Activated T-helper 1 cell treated with Interleukin-2 at 50 U/mL for 16 hours (primary cell): Measurements from ENCODE around the gene CCDC9.
"Not testable (repeated sequence)": the region's sequence is repeated elsewhere in the genome, so short reads cannot be mapped to it uniquely, and the experiment has no call there.

ENCODE experiments used
- DNase-seq: peaks from one replicate; pipeline ENCODE4 v3.0.0-alpha.2; 2020; ENCODE audit warnings: low read depth

Gene CCDC9

DNA sequence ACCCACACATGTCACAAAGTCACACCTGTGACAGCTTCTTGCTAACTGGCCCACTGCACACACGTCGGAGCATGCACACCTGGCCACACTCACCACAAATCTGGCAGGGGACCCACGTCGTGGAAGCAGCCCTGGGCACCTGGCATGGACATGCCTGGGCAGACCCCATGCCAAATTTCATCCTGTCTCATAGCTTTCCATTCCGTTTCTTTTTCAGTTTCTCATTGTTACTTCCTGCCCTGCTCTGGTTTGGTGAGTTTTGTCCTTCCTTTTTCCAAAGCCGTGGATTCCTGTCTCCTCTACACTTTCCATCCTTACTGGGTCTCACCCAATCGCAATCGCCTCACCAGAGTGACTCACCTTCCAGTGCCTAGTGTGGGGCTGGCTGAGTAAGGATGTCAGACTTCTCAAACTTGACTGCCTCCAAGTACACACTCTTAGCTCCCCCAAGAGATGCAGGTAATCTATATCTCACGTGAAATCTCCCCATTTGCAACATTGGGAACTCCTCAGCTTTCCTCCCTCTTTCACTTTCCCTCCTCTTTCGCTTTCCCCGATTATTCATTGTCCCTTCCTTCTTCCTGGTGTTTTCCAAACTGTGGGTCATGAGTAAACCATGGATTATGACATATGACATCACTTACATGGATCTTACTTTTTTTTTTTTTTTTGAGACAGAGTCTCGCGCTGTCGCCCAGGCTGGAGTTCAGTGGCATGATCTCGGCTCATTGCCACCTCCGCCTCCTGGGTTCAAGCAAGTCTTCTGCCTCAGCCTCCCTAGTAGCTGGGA lies 23.7 kb upstream of the CCDC9 start:
- DNase-seq: no peak

DNA sequence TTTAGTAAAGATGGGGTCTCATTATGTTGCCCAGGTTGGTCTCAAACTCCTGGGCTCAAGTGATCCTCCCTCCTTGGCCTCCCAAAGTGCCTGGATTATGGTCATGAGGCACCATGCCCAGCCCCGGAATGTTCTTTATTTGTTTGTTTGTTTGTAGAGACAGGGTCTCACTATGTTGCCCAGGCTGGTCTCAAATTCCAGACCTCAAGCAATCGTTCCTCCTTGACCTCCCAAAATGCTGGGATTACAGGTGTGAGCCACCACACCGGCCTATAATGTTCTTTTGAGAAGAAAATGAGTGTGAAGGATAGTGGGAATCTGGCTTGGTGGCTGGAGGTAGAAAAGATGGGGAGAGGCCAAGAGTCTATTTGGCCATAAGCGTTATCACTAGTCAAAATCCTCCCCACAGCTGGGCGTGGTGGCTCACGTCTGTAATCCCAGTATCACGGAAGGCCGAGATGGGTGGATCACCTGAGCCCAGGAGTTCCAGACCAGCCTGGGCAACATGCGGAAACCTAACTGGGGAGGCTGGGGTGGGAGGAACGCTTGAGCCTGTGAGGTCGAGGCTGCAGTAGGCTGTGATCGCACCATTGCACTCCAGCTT lies 20.2 kb upstream of the CCDC9 start:
- no peak for DNase-seq

GRCh38 chr19:47239152-47239551 lies 17.2 kb upstream of the CCDC9 start:
- no peak for DNase-seq

- DNase-seq: peak; percentile 53
These were observed 16.6 kb upstream of the CCDC9 start for GRCh38 chr19:47239610-47240296.

DNA sequence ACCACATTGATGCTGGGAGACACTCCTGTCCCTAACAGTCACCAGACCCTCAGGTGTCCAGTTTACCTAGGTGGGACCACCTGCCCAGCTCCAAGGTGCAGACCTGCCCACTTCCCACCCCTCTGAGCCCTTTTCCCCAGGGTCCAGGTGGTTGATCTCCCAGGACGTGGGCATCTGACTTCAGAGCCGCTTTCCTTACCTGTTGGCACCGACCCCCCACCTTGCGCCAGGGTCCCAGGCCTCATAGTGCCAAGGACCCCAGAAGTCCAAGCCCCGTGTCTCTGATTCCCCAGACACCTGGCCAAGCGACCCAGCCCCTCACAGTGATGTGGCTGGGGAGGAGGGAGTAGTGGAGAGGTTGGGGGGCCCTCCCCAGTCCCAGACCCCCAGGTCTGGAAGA lies 15.8 kb upstream of the CCDC9 start:
- no peak for DNase-seq

DNA sequence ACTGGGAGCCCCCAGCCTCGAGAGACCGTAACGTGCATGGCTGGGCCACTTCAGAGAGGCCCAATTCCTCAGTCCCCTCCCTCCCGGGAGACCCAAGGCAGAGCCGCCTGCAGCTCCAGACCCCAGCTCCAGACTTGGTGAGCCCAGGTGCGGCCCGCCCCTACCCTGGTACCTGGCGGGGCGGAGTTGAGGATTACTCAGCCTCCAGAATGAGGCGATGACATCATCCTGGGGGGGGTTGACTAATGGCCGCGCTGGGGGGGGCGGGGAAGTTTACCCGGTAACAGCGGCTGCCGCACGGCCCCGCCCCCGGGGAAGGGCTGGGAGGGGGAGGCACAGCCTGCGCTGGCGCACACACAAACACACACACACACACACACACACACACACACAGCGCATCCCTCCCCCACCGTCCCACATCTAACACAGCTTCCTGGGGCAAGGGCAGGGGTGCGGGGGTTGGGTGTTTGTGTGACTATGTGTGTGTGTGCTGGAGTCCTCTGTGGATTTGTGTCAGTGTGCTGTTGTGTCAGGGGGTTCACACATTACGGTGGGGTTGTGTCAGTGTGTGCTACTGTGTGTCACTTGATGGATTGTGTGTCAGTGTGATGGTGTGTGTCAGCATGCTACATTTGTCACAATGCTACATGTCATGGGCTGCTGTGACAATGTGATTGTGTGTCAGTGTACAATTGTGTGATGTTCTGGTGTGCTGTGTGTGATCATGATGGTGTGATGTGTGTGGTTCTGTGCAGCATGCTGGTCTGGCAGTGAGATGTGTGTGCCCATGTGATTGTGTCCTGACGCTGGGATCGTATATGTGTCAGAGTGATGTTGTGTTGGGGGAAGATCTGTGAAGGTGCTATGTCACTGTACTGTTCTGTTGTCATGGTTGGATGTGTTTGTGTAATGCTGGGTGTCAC lies 15.1 kb upstream of the CCDC9 start:
- peak; percentile 79 for DNase-seq

DNA sequence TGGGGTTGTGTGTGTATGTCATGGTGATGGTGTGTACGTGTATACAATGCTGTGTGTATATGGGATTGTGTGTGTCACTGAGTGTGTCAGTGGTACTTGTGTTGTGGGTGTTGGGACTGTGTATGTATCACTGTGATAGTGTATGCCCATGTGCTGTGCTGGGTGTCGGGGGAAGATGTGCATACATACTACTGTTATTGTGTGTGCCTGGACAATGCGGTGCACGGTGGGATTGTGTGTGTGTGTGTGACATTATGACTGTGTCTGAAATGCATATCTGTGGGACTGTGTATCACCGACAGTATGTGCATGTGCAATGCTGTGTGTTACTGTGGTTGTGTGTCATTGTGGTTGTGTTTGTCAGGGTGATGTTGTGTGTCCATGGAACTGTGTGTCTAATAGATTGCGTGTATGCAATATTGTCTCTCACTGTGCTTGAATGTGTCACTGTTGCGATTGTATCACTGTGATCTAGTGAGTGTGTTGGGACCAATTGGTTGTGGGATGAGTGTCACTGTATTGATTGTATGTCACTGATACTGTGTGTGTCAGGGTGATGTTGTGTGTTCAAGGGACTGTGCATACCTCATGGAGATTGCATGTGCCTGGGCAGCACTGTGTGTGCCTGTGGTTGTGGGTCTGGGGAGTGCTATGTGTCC lies 14.3 kb upstream of the CCDC9 start:
- DNase-seq: no peak

- DNase-seq: no peak
These were observed 13.0 kb upstream of the CCDC9 start for GRCh38 chr19:47243364-47243775.

DNA sequence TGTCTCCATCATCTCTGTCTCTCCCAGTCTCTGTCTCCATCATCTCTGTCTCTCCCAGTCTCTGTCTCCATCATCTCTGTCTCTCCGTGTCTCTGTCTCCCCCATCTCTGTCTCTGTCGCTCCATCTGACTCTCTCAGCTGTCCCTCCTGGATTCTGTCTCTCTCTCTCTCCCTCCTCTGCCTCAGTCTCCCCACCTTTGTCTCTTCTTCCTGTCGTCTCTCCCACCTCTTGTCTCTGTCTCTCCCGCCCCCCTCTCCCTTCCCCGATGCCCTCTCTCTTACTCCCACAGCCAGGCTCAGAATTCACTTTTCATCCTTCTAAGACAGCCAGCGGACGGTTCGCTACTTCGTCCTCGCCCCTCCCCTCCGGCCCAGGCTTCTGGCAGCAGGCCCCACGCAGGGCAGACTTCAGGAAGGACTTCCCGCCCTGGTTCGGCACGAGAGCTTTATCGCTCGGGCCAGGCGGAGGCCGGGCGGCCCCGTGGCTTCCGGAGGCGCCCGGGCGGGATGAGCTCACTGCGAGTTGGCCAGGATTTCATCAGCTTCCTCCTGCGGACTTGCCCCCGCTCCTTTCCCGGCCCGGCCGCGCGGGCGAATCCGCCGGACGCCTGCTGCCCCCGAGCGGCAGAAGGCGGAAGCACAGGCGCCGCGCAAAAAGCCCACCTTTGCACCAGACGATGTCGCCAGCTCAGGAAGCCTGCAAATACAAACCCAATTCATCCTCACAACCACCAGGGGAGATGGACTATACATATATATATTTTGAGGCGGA lies 12.4 kb upstream of the CCDC9 start:
- DNase-seq: peak; percentile 88

GRCh38 chr19:47247308-47247990 lies 8.9 kb upstream of the CCDC9 start:
- peak; percentile 65 for DNase-seq

GRCh38 chr19:47253016-47253415 lies 3.3 kb upstream of the CCDC9 start:
- not testable (repeated sequence) for DNase-seq

- DNase-seq: no peak
These were observed 2.9 kb upstream of the CCDC9 start for GRCh38 chr19:47253467-47253881.

GRCh38 chr19:47253970-47254369 lies 2.4 kb upstream of the CCDC9 start:
- no peak for DNase-seq

GRCh38 chr19:47256693-47257410 lies 527 bp downstream of the CCDC9 start:
- peak; percentile 95 for DNase-seq

DNA sequence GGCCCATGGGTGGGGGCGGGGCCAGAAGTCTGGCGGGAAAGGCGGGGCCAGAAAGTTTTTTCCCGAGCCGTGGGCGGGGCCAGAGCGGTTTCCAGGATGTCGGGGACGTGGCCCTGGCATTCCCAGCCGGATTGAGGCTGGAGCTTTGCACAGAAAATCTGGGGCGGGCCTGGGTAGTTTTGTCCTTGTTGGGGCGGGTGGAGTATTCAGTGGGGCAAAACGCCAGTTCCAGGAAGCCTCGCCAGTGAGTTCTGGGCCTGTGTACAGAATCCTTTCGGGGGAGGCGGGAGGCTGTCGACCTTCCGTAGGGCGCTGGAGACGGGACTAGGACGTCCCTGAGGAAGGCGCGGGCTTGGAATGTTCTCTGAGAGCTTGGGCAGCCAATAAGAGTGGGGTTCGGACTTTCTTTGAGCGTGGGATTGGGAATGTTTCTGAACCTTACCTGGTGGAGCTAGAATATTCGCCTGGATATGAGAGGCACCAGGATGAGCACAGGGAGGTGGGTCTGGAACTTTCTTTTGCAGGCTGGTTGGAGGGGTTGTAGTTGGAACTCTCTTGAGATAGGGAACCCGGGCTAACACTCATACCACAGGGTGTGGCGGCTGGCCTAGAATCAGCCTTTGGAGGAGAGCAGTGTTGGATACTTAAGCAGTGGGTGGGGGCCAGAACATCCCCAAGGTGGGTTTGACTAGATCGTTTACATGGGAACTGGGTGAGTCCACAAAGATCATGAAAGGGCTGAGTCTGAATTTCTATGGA lies 1.3 kb downstream of the CCDC9 start:
- no peak for DNase-seq

- no peak for DNase-seq
These were observed 2.1 kb downstream of the CCDC9 start for GRCh38 chr19:47258434-47258833.

- no peak for DNase-seq
These were observed 2.7 kb downstream of the CCDC9 start for GRCh38 chr19:47258895-47259555.

DNA sequence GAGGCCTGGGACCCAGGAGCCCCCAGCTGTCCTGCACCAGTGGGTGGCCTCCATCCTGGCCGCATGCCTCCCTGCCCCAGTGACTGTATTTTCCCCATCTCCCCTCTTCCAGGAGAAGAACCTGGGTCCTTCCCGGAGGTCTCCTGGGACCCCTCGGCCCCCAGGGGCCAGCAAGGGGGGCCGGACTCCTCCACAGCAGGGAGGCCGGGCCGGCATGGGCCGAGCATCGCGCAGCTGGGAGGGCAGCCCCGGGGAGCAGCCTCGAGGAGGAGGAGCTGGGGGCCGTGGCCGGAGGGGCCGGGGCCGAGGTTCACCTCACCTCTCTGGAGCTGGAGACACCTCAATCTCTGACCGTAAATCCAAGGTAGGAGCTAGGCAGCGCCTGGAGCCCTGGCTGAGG lies 4.2 kb downstream of the CCDC9 start:
- no peak for DNase-seq
